Measurements from ENCODE around the gene EID3.

- no peak for TF ChIP-seq CTCF (IDR thresholded peaks at IDR 0.05)
- no peak for TF ChIP-seq POLR2A (IDR thresholded peaks at IDR 0.05)
- TF ChIP-seq POLR2AphosphoS5 (IDR thresholded peaks at IDR 0.05), result no peak
These were observed 44.9 kb downstream of the EID3 start for GRCh38 chr12:104348283-104348993.

All from prostate gland (tissue), 2 donors.